Hindlimb muscle (tissue), 1 donor: ENCODE results near the gene GLUD1. TPM values are rescaled to one million over a fixed set of nuclear protein-coding genes. Genes with fewer than 3 reads are reported as not detected.
A peak's percentile ranks its signal among the peaks of the same experiment; 100 is the strongest.
"Not testable (repeated sequence)": the region's sequence is repeated elsewhere in the genome, so short reads cannot be mapped to it uniquely, and the experiment has no call there.

Experiments
- DNase-seq: peaks from one replicate; pipeline ENCODE4 v3.0.0-alpha.2; 2013
- polyA plus RNA-seq: library from polyadenylated mRNA; unstranded; fragments of 120-200 nt; gene quantifications from one replicate; pipeline ENCODE4 v1.2.1, GENCODE V29; 2013; ENCODE audit not compliant: insufficient read length

Gene GLUD1
- 54.5 TPM for polyA plus RNA-seq

DNA sequence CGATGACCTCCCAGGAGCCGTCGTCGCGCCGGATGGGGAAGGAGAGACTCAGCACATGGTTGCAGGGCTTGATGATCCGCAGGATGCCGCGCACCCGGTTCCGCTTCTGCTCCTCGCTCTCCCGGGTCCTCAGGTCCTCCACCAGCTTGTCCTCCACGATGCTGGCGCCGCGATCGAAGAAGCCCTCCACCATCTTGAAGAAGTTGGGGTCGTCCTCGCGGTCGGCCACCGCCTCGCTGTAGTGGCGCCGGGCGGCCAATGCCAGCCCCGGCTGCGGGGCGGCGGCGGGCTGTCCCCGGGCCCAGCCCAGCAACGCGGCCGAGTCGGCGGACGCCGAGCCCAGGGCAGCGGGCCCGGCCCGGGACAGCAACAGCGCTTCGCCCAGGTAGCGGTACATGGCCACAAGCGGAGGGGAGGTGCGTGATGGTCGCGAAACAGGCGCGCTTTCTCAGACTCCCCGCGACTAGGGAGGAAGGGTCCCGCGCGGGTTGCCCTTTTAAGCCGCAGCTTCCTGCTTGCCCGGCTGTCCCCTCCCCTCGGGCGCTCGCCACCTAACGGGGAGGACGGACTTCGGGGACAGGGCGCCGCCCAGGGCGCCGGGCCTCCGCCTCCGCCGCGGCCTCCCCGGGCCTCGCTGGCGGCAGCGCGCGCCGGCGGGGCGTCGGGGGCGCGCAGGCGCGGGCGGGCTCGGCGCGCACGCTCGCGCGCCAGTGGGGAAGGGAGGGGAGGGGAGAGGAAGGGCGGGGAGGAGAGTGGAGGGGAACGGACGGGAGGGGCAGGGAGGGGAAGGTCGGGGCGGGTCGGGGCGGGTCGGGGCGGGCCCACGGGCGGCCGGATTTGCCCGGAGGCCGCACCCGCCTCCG lies at the start of gene GLUD1, which contains the start of gene SHLD2:
GLUD1 (minus strand) TSS at position 471 of the 863 bp plus-strand sequence; CDS start at position 397, 74 bp downstream.
SHLD2 (plus strand) TSS at position 834 of the 863 bp plus-strand sequence. CDS start 56,149 bp downstream, outside the sequence.
- peak; percentile 92 for DNase-seq

- not testable (repeated sequence) for DNase-seq
These were observed 48.4 kb upstream of the GLUD1 start for GRCh38 chr10:87143109-87143418.

DNA sequence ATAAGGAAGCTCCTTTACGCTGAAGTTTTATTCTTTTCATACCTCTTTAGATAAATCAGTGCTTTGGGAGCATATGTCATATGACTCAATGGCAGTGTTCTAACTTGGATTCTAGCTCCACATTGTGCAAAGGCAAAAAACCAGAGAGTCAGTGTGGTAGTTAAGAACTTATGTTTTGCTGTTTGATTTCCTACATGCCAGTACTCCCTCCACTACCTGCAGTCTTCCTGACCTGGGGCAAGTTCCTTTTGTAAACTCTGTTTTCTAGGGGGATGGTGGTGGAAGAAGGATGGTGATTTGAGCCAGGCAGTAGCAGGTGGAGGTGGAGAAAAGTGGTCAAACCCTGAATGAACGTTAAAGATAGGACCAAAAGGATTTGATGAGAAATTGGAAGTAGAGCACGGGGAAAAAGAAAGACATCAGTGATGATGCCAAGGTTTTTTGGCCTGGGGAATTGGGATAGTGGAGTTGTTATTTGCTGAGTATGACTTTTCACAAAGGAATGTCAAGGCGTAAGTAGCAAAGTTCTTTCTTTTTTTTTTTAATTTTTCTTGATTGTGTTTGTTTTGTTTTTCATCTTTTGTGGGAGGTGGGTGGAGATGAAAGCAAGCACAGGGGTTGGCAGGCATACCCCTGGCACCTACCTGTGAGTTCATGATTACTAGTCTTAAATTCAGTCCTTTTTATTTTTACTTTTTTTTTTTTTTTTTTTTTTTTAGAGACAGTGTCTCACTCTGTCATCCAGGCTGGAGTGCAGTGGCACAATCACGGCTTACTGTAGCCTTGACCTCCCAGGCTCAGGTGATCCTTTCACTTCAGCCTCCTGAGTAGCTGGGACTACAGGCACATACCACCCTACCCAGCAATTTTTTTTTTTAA lies 47.8 kb upstream of the GLUD1 start:
- DNase-seq = peak; percentile 41

DNA sequence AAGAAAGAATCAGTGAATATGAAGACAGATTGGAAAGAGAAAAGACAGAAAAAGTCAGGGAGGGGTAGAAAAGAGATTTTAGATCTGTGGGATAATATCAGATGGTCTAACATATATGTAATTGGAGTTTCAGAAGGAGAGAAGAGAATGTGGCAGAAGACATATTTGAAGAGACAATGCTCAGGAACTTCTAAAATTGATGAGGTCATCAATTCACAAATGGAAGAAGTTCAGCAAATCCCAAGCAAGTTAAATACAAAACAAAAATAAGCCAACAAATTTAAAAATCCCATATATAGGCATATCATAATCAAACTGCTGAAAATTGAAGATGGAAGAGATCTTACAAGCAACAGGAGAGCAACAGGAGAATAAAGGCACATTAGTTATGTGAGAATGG lies 42.8 kb upstream of the GLUD1 start:
- not testable (repeated sequence) for DNase-seq

DNA sequence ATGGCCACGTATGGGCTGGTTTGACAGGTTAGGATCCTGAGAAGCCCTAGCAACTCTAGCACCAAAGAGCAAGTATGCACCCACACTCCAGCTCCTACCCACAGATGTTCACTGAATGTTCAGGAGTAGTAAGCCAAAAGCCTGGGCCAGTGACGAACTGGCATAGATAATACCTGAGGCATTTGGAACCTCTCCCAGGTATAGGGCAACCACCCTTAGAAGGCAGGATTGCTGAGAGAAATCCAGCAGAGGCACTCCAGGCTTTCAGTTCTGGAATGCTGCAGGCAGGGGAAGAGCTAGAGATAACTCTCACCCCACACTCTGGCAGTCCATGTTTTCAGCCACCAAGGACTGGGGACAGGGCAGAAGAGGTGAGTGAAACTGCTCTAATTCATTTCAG lies 39.8 kb upstream of the GLUD1 start:
- not testable (repeated sequence) for DNase-seq

DNA sequence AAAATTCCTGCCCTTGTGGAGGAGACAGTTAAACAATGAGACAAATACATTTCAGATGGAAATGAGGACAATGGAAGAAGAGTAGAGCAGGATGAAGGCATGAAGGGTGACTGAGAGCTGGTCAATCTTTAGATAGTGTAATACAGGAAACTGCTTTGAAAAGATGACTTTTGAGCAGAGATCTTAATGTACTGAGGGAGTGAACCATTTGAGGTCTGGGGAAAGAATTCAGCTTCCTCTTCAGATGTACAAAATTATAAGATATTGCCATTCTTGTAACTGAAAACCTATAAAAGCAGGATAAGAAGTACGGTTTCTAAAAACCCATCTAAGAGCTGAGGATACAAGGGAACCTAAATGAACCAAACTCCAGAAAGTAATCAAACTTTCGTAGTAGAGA lies 39.3 kb upstream of the GLUD1 start:
- DNase-seq = not testable (repeated sequence)

GRCh38 chr10:87132176-87132575 lies 37.5 kb upstream of the GLUD1 start:
- DNase-seq = peak; percentile 3

DNA sequence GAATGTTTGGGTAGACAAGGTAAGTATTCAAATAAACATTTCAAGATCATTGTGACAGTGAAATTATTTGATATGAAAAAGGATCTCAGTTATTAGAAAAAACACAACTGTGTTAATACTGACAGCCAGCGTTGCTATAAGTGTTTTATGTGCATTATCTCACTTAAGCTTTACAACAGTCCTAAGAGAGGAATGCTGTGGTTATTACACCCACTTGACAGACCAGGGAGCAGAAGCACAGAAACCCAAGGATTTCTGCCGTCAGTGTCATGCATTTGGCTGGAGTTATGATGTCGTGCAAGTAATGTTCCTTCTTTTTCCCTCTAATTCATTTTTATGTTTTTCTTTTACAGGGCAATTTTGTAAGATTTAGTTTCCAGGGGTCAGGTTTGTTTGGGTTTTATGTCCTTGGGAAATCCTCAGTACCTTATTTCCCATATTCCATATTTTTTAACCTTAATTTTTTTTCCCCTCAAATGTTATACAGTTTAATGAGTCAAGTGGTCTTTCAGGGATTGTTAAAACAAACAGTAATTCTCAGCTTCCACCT lies 33.0 kb upstream of the GLUD1 start:
- not testable (repeated sequence) for DNase-seq

- not testable (repeated sequence) for DNase-seq
These were observed 32.4 kb upstream of the GLUD1 start for GRCh38 chr10:87127048-87127447.

GRCh38 chr10:87123351-87123750 lies 28.7 kb upstream of the GLUD1 start:
- not testable (repeated sequence) for DNase-seq

DNA sequence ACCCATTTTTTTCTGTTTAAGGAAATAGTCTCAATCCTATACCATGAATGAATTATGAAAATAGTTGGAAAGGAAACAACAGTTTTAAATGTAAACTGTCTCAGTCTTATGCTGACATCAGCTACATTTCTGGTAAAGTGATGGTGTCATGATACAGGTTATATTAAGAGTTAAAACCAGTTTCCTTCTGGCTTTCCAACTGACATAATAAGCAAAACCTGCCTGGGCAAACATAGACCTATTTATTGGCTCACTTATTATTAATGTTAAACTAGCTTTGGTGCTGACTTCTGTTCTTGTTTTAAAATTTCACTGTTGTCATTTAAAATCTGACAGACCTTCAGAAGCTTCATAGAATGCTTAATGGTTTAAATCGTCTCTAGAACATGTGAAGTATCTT lies 24.4 kb upstream of the GLUD1 start:
- not testable (repeated sequence) for DNase-seq

GRCh38 chr10:87118122-87118521 lies 23.5 kb upstream of the GLUD1 start:
- DNase-seq = not testable (repeated sequence)

DNA sequence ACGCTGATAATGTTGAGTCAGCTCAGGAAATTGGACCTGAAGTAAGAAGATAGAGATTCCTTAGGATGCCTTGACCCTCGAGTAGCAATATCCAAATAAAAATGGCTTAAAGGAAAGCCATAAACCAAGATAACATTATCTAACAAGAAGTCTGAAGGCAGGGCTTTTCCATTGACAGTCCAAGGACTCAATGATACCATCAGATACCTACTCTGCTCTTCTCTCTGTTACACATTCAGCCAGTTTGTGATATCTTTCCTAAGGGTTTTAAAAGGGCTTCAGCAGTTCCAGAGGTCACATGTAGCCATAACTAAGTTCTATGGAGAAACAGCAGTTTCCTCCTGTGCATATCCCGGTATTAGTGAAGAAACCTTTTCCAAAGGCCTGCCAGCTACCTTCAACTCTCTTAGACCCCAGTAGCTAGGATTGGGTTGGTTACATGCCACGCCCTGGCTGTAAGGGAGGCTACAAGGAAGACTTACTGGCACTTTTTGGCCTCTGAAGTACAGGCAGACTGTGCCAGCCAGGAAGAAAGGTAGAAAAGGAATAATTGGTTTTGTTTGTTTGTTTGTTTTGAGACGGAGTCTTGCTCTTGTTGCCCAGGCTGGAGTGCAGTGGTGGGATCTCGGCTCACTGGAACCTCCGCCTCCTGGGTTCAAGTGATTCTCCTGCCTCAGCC lies 10.9 kb upstream of the GLUD1 start:
- no peak for DNase-seq

DNA sequence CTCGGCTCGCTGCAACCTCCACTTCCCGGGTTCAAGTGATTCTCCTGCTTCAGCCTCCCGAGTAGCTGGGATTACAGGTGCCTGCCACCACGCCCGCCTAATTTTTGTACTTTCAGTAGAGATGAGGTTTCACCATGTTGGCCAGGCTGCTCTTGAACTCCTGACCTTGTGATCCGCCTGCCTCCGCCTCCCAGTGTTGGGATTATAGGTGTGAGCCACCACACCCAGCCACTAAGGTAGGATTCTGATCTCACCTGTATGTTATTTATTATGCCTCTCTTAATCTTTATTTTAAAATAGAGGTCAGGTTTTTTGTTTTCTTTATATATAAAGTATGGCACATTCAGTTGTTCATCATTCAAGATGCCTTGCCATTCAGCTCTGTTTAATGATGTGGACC lies 10.1 kb upstream of the GLUD1 start:
- not testable (repeated sequence) for DNase-seq

DNA sequence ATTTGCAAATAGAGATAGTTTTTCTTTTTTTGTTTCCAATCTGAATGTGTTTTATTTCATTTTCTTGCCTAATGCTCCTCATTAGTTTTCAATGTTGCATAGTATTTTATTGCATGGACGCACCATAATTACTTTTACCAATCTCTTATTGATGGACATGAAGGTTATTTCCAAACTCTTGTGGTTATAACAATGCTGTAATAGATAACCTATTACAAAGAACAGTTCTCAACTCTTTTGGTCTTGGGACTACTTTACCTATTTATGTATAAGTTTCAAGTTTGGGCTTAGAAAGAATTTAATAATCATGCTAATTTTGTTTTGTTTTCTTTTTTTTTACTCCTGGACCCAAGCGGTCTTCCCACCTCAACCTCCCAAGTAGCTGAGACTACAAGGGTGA lies 7.4 kb upstream of the GLUD1 start:
- no peak for DNase-seq

GRCh38 chr10:87095236-87095945 lies 748 bp upstream of the GLUD1 start:
- DNase-seq = peak; percentile 84

- DNase-seq = peak; percentile 64
These were observed 841 bp downstream of the GLUD1 start for GRCh38 chr10:87093632-87094372.

- DNase-seq = peak; percentile 19
These were observed 1.6 kb downstream of the GLUD1 start for GRCh38 chr10:87092861-87093631.

DNA sequence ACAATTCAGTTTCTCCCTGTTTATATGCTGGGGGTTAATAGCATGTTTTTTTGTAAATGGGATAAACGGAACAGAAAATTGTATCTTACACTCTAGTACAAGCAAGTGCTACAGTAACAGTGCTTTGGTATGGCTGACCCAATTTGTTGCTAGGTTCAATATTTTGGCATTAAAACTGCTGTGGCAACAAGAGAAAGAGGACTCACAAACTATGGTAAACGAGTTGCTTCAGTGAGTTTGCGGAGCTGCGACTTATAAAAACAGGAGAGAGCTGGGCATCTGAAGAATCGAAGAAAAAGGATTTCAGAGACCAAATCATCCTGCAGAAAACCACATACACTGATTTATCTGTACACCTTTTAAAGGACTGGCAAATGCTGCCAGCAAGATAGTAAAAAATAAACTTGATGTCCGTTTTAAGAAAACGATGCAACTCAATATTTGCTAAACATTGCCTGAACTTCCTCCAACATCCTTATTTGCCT lies 2.2 kb downstream of the GLUD1 start:
- DNase-seq = peak; percentile 34

- no peak for DNase-seq
These were observed 3.9 kb downstream of the GLUD1 start for GRCh38 chr10:87090779-87091178.
